Measurements from ENCODE around the gene MAPK8IP1. TPM values are rescaled to one million over a fixed set of nuclear protein-coding genes. Genes with fewer than 3 reads are reported as not detected.

The MAPK8IP1 gene
- total RNA-seq, 1 donor from 2014 or later, result 10.1 TPM

DNA sequence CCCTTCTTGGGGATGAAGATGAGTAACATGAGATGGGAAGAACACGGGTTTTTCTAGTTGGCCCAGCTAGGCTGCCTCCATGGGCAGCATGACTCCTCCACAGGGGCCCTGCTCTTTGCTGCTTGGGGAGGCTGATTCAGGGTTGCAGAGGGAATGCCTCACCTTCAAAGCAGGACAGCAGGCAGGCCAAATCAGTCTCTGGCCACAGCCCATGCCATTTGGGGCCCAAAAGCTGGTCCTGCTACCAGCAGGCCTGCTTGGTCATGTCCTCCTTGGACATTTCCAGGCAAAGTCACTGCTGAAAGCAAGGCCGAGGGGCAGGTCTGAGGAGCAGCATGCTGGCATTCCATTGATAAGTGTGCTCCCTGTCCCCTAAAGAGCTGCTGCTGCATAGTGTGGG is 13.8 kb upstream of the MAPK8IP1 start:
- no peaks in the 10 kb centered on the region for H3K27me3 Mint-ChIP-seq (ENCODE audit: unreplicated experiment)
- H3K4me3 Mint-ChIP-seq (ENCODE audit: unreplicated experiment), result no peak overlapping the region
- TF ChIP-seq, protein P1, sequence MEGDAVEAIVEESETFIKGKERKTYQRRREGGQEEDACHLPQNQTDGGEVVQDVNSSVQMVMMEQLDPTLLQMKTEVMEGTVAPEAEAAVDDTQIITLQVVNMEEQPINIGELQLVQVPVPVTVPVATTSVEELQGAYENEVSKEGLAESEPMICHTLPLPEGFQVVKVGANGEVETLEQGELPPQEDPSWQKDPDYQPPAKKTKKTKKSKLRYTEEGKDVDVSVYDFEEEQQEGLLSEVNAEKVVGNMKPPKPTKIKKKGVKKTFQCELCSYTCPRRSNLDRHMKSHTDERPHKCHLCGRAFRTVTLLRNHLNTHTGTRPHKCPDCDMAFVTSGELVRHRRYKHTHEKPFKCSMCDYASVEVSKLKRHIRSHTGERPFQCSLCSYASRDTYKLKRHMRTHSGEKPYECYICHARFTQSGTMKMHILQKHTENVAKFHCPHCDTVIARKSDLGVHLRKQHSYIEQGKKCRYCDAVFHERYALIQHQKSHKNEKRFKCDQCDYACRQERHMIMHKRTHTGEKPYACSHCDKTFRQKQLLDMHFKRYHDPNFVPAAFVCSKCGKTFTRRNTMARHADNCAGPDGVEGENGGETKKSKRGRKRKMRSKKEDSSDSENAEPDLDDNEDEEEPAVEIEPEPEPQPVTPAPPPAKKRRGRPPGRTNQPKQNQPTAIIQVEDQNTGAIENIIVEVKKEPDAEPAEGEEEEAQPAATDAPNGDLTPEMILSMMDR (IDR thresholded peaks at IDR 0.05), result no peak
- no peak for DNase-seq (ENCODE audit: extremely low spot score, unreplicated experiment)
- H3K27ac Mint-ChIP-seq (ENCODE audit: unreplicated experiment), result no peak overlapping the region
- H3K4me1 Mint-ChIP-seq (ENCODE audit: unreplicated experiment), result peaks cover 3% of the 10 kb centered on the region
- no peaks in the 10 kb centered on the region for H3K9me3 Mint-ChIP-seq (ENCODE audit: unreplicated experiment)
- H3K36me3 Mint-ChIP-seq (ENCODE audit: unreplicated experiment), result peaks cover 14% of the 10 kb centered on the region

DNA sequence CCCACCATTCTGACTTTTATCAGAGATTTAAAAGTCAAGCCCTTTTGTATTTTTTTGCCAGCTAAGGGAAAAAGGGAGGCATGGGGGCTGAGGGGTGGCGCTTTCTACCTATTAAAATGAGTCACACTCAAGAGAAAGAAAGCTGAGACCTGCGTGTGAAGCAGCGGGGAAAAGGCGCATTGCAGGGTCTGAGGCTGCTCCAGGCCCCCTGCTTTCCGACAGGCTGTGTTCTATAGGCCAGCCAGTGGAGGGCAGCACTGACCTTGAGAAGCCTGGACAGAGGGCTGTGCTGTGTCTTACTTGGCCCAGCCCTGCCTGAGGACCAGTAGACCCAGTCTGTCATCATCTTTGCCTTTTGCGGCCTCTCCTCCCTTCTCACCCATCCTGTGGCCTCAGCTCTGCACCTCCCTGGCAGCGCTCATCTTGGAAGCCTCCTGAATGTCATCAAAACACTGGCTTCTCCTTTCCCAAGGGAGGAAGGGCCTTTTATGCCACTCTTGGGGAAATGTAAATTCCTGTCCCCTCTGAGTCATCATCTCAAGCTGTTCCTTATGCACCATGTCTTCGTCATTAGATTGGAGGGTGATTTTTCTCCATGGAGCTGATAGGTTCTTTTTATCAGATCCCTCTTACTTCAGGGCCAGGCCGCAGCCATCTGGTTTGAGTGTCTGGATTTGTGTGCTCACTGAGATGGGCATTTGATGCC is 12.6 kb upstream of the MAPK8IP1 start:
- Mint-ChIP-seq H3K4me1 (ENCODE audit: unreplicated experiment) (peaks cover 3% of the 10 kb centered on the region), H3K27me3 (ENCODE audit: unreplicated experiment) (no peaks in the 10 kb centered on the region), H3K9me3 (ENCODE audit: unreplicated experiment) (no peaks in the 10 kb centered on the region), H3K36me3 (ENCODE audit: unreplicated experiment) (peaks cover 14% of the 10 kb centered on the region), H3K4me3 (ENCODE audit: unreplicated experiment) (no peak overlapping the region), H3K27ac (ENCODE audit: unreplicated experiment) (peak overlapping the region; percentile 44)
- DNase-seq (ENCODE audit: extremely low spot score, unreplicated experiment), result no peak
- TF ChIP-seq, protein P1 (IDR thresholded peaks at IDR 0.05), result peak; percentile 68

DNA sequence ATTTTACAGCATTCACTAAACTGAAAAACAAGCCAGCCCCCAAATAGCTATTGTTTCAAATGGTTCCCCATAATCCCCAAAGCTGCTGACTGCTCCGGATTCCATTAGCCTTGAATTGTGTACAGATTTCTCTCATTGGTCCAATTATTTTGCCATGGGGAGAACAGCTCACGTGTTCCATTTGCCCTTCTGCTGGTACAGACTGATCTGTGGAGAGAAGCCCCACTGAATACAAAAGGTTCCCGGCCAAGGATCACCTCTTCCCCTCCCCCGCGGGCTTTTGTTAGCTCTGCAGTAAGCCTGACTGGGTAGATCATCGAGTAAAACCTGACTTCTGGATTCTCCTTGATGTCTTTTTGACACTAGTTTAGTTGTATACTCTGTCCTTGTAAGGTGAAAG is 9.1 kb upstream of the MAPK8IP1 start:
- H3K36me3 Mint-ChIP-seq (ENCODE audit: unreplicated experiment), result peaks cover 17% of the 10 kb centered on the region
- no peaks in the 10 kb centered on the region for H3K27me3 Mint-ChIP-seq (ENCODE audit: unreplicated experiment)
- no peaks in the 10 kb centered on the region for H3K9me3 Mint-ChIP-seq (ENCODE audit: unreplicated experiment)
- H3K4me1 Mint-ChIP-seq (ENCODE audit: unreplicated experiment), result peaks cover 3% of the 10 kb centered on the region
- TF ChIP-seq, protein P1 (IDR thresholded peaks at IDR 0.05), result no peak
- no peak for DNase-seq (ENCODE audit: extremely low spot score, unreplicated experiment)
- no peak overlapping the region for H3K4me3 Mint-ChIP-seq (ENCODE audit: unreplicated experiment)
- no peak overlapping the region for H3K27ac Mint-ChIP-seq (ENCODE audit: unreplicated experiment)

DNA sequence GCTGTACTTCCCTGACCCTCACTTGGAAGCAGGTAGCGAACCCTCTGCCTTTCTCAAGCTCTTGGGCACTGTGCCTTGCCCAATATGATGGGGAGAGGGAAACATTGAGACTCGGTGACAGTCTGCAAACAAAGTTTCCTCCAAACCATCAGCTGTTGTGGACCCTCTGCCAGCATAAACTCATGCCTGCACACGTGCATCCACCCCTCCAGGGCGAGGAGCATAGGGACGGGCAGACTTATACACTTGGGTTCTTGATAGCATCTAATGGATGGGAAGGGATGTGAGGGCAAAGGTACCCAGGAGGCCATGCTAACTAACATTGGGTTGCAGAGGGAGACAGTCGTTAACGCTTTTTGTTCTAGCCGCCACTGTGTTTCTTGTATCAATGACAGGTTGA is 8.2 kb upstream of the MAPK8IP1 start:
- Mint-ChIP-seq H3K4me1 (ENCODE audit: unreplicated experiment) (peaks cover 3% of the 10 kb centered on the region), H3K9me3 (ENCODE audit: unreplicated experiment) (no peaks in the 10 kb centered on the region), H3K27me3 (ENCODE audit: unreplicated experiment) (no peaks in the 10 kb centered on the region), H3K27ac (ENCODE audit: unreplicated experiment) (no peak overlapping the region), H3K4me3 (ENCODE audit: unreplicated experiment) (no peak overlapping the region), H3K36me3 (ENCODE audit: unreplicated experiment) (peaks cover 18% of the 10 kb centered on the region)
- no peak for DNase-seq (ENCODE audit: extremely low spot score, unreplicated experiment)
- TF ChIP-seq, protein P1 (IDR thresholded peaks at IDR 0.05), result no peak

DNA sequence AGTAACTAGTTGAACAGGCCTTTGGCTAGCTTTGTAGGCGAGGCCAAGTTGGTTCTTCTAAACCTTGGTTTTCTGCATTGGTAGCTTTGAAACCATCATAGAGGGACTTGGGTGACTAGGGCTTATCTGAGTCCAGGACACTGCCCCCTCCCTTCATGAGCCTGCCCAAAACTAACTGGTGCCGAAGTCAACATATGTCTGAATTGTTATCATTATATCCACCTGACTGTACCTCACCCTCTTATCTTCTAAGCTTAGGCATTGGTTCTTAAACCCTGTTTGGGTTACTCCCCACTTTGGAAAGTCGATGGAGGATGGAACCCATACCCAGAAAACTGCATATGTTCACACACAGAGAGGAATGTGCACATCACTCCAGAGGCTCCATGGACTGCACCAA is 7.6 kb upstream of the MAPK8IP1 start:
- Mint-ChIP-seq H3K27me3 (ENCODE audit: unreplicated experiment) (no peaks in the 10 kb centered on the region), H3K4me1 (ENCODE audit: unreplicated experiment) (peaks cover 2% of the 10 kb centered on the region), H3K36me3 (ENCODE audit: unreplicated experiment) (peaks cover 21% of the 10 kb centered on the region), H3K4me3 (ENCODE audit: unreplicated experiment) (no peak overlapping the region), H3K9me3 (ENCODE audit: unreplicated experiment) (no peaks in the 10 kb centered on the region), H3K27ac (ENCODE audit: unreplicated experiment) (no peak overlapping the region)
- TF ChIP-seq, protein P1 (IDR thresholded peaks at IDR 0.05), result no peak
- DNase-seq (ENCODE audit: extremely low spot score, unreplicated experiment), result no peak
